Mucosa of rectum (tissue), 2 donors: ENCODE data around the gene PASK.

Experiments used
- H3K27ac ChIP-seq, 2 donors: one replicate each; pipeline ENCODE4 v1.7.0; 2013; ENCODE audit warnings: inconsistent platforms in 2 of 2, low read depth in 2 of 2, low read length in 2 of 2
- H3K27me3 ChIP-seq, 2 donors: one replicate each; pipeline ENCODE4 v1.7.0; 2013; ENCODE audit warnings: low read length in 2 of 2; ENCODE audit not compliant: control insufficient read depth in 2 of 2, insufficient read depth in 2 of 2
- H3K36me3 ChIP-seq, 2 donors: one replicate each; pipeline ENCODE4 v1.7.0; 2013; ENCODE audit warnings: low read length in 2 of 2; ENCODE audit not compliant: control insufficient read depth in 2 of 2, insufficient read depth in 2 of 2
- H3K4me1 ChIP-seq, 2 donors: one replicate each; pipeline ENCODE4 v1.7.0; 2013; ENCODE audit warnings: low read length in 2 of 2, mild to moderate bottlenecking in 1 of 2; ENCODE audit not compliant: control insufficient read depth in 2 of 2, insufficient read depth in 2 of 2
- H3K4me3 ChIP-seq, 2 donors: one replicate each; pipeline ENCODE4 v1.7.0; 2013; ENCODE audit warnings: low read length in 2 of 2
- H3K9ac ChIP-seq, 2 donors: one replicate each; pipeline ENCODE4 v1.7.0; 2013; ENCODE audit warnings: low read length in 2 of 2, low read depth in 1 of 2, mild to moderate bottlenecking in 1 of 2
- H3K9me3 ChIP-seq, 2 donors: one replicate each; pipeline ENCODE4 v1.7.0; 2013; ENCODE audit warnings: low read length in 2 of 2; ENCODE audit not compliant: control insufficient read depth in 2 of 2
- donor health status: healthy.
- donor health status: Normal muscosa, but diverticular disease.

The PASK gene

GRCh38 chr2:241088376-241088775 is 60.9 kb downstream of the PASK start:
- H3K36me3 ChIP-seq = peaks cover 54 to 57% of the 10 kb centered on the region in 2 donors

GRCh38 chr2:241087420-241088268 is 61.6 kb downstream of the PASK start:
- Histone ChIP-seq H3K9ac (no peak overlapping the region), H3K9me3 (no peaks in the 10 kb centered on the region), H3K27ac (no peak overlapping the region), H3K4me1 (no peaks in the 10 kb centered on the region), H3K36me3 (peaks cover 49 to 51% of the 10 kb centered on the region in 2 donors), H3K4me3 (no peak overlapping the region), H3K27me3 (no peaks in the 10 kb centered on the region)

More at GRCh38 chr2:241088376-241088775, 60.9 kb downstream of the PASK start:
- no peak overlapping the region for H3K27ac ChIP-seq
- peaks cover 0 to 4% of the 10 kb centered on the region in 2 donors for H3K4me1 ChIP-seq
- no peak overlapping the region for H3K9ac ChIP-seq
- no peaks in the 10 kb centered on the region for H3K9me3 ChIP-seq
- H3K4me3 ChIP-seq = no peak overlapping the region
- no peaks in the 10 kb centered on the region for H3K27me3 ChIP-seq

GRCh38 chr2:241084856-241085444 is 64.3 kb downstream of the PASK start:
- no peak overlapping the region for H3K27ac ChIP-seq
- H3K9ac ChIP-seq = no peak overlapping the region
- H3K4me1 ChIP-seq = peaks cover 0 to 2% of the 10 kb centered on the region in 2 donors
- H3K9me3 ChIP-seq = no peaks in the 10 kb centered on the region
- no peak overlapping the region for H3K4me3 ChIP-seq
- peaks cover 36 to 38% of the 10 kb centered on the region in 2 donors for H3K36me3 ChIP-seq
- H3K27me3 ChIP-seq = no peaks in the 10 kb centered on the region

DNA sequence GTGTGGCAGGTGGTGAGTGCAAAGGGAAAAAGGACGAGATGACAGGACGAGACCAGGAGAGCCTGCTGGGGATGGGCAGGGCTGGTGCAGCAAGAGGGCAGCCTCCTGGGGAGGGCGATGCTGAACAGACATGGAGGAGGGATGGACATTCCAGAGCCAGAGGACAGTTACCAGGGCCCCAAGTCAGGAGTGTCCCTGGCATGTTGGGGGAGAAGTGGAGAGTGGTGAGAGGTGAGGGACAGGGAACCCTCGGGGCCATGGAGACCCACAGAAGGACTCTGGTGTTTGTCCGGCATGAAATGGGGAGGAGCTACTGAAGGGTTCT is 66.2 kb downstream of the PASK start:
- Histone ChIP-seq H3K36me3 (peaks cover 20% of the 10 kb centered on the region in 2 donors), H3K27ac (no peak overlapping the region)

GRCh38 chr2:241082341-241083090 is 66.8 kb downstream of the PASK start:
- Histone ChIP-seq H3K4me3 (no peak overlapping the region), H3K27me3 (no peaks in the 10 kb centered on the region), H3K9me3 (no peaks in the 10 kb centered on the region), H3K27ac (no peak overlapping the region), H3K9ac (no peak overlapping the region), H3K36me3 (peaks cover 15% of the 10 kb centered on the region in 2 donors), H3K4me1 (peaks cover 0 to 2% of the 10 kb centered on the region in 2 donors)

More for the DNA sequence above, 66.2 kb downstream of the PASK start:
- Histone ChIP-seq H3K4me1 (peaks cover 0 to 2% of the 10 kb centered on the region in 2 donors), H3K4me3 (no peak overlapping the region), H3K9me3 (no peaks in the 10 kb centered on the region), H3K27me3 (no peaks in the 10 kb centered on the region), H3K9ac (no peak overlapping the region)

DNA sequence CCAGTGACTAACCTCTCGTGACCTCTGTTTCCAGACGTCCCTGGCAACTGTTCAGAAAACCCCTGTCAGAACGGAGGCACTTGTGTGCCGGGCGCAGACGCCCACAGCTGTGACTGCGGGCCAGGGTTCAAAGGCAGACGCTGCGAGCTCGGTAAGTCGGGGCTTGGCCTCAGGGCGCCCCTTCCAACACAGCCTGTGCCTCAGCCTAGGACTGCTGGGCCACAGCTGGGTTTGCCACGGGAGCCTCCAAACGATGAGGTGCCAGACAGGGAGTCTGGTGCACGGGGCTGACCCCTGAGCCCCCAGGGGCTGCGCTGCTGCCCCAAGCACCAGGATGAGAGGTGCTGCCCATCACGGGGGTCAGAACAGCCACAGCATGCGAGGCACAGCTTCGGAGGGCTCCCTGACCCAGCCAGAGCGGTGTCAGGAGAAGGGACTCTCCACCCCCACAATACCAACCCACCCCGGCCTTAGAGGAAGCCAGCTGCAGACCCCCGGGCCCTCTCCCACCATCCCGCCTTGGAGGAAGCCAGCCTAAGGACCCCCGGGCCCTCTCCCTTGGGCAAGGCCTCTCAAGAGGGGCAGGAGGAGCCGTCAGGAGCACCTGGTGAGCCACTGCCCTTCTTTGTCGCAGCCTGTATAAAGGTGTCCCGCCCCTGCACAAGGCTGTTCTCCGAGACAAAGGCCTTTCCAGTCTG is 67.5 kb downstream of the PASK start:
- Histone ChIP-seq H3K36me3 (peaks cover 7 to 9% of the 10 kb centered on the region in 2 donors), H3K9ac (no peak overlapping the region), H3K9me3 (no peaks in the 10 kb centered on the region), H3K27ac (no peak overlapping the region), H3K27me3 (no peaks in the 10 kb centered on the region), H3K4me1 (peaks cover 0 to 2% of the 10 kb centered on the region in 2 donors), H3K4me3 (no peak overlapping the region)

DNA sequence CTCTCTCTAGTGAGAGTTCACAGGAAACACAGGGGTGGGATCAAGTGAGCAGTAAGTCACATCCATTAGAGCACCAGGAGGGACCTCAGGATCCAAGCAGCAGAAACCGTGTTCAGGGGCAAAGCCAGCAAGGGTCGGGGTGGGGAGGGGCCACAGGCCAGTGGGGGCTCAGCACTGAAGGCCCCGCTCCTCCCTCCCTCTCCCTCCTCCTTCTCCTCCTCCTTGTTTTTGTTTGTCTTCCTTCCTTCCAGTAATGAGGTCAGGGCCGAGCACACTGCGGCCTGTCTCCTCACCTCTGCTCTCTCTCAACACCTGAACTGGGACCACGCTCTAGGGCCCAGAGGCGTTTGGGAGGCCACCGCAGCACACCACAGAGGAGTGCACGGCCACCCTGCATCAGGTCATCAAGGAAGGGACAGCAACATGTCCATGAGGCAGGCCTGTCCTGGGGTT is 68.1 kb downstream of the PASK start:
- Histone ChIP-seq H3K27me3 (no peaks in the 10 kb centered on the region), H3K9ac (no peak overlapping the region), H3K9me3 (no peaks in the 10 kb centered on the region), H3K36me3 (peaks cover 2 to 3% of the 10 kb centered on the region in 2 donors), H3K27ac (no peak overlapping the region), H3K4me3 (no peak overlapping the region), H3K4me1 (peaks cover 0 to 2% of the 10 kb centered on the region in 2 donors)

GRCh38 chr2:241080405-241081189 is 68.7 kb downstream of the PASK start:
- Histone ChIP-seq H3K4me1 (peaks cover 0 to 2% of the 10 kb centered on the region in 2 donors), H3K27ac (no peak overlapping the region), H3K9ac (no peak overlapping the region), H3K27me3 (no peaks in the 10 kb centered on the region), H3K36me3 (peaks cover 0 to 2% of the 10 kb centered on the region in 2 donors), H3K9me3 (no peaks in the 10 kb centered on the region), H3K4me3 (no peak overlapping the region)

- no peaks in the 10 kb centered on the region for H3K9me3 ChIP-seq
- H3K36me3 ChIP-seq = peaks cover 7 to 8% of the 10 kb centered on the region in 2 donors
- no peak overlapping the region for H3K9ac ChIP-seq
- H3K27me3 ChIP-seq = no peaks in the 10 kb centered on the region
- no peak overlapping the region for H3K4me3 ChIP-seq
- no peak overlapping the region for H3K27ac ChIP-seq
- no peaks in the 10 kb centered on the region for H3K4me1 ChIP-seq
Measured at GRCh38 chr2:241074901-241075540, 74.3 kb downstream of the PASK start.
